Neural progenitor cell (in vitro differentiated cells): ENCODE data around the gene TP63.

Experiments used
- EZH2phosphoT487 ChIP-seq: fragments of 200-600 bp; sonication (generic); IDR thresholded peaks from 2 replicates; pipeline ENCODE4 v1.6.1; 2017; ENCODE audit warnings: antibody characterized with exemption
- TF ChIP-seq, protein P1 (sequence below): fragments of 200-600 bp; sonication (generic); IDR thresholded peaks from 2 replicates; pipeline ENCODE4 v1.5.1; 2017; ENCODE audit warnings: antibody characterized with exemption, mild to moderate bottlenecking

DNA sequence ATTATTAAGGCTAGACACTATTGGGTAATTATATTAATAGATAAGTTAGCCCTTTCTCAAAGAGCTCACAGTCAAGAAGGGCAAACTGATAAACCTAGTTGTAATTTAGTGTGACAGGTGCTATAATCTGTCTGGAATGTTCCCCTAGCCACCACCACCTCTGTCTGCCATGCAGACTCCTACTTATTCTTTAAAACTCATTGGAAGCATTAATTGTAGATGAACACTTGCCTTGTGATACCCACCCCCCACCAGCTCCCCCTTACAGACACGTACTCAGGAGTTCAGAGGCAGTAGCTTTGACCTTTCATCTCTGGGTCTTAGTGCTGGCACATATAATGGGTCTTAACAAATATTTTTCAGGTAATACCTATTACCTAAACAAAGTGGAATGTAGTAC is 195.9 kb downstream of the TP63 start:
- TF ChIP-seq, protein P1, sequence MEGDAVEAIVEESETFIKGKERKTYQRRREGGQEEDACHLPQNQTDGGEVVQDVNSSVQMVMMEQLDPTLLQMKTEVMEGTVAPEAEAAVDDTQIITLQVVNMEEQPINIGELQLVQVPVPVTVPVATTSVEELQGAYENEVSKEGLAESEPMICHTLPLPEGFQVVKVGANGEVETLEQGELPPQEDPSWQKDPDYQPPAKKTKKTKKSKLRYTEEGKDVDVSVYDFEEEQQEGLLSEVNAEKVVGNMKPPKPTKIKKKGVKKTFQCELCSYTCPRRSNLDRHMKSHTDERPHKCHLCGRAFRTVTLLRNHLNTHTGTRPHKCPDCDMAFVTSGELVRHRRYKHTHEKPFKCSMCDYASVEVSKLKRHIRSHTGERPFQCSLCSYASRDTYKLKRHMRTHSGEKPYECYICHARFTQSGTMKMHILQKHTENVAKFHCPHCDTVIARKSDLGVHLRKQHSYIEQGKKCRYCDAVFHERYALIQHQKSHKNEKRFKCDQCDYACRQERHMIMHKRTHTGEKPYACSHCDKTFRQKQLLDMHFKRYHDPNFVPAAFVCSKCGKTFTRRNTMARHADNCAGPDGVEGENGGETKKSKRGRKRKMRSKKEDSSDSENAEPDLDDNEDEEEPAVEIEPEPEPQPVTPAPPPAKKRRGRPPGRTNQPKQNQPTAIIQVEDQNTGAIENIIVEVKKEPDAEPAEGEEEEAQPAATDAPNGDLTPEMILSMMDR, result no peak
- TF ChIP-seq EZH2phosphoT487, result no peak
